Keratinocyte (primary cell): ENCODE data around the gene ANKRD13D. TPM values are rescaled to one million over a fixed set of nuclear protein-coding genes. Genes with fewer than 3 reads are reported as not detected.
A peak's percentile ranks its signal among the peaks of the same experiment; 100 is the strongest.

Experiments
- DNase-seq: peaks from one replicate; pipeline ENCODE4 v3.0.0-alpha.2; 2011; ENCODE audit warnings: low read depth, missing footprints, low spot score
- FAIRE-seq: peaks from 2 replicates; lab custom pipeline; 2011; peaks lifted over from hg19 to GRCh38; lab: Jason Lieb, UNC
- H2AFZ ChIP-seq: 2 replicates; pipeline ENCODE4 v1.6.0; 2012; ENCODE audit warnings: low read length, control low read depth, inconsistent platforms; ENCODE audit not compliant: control insufficient read depth
- H3K27ac ChIP-seq: 2 replicates; pipeline ENCODE4 v1.5.1; 2011; ENCODE audit warnings: low read length; ENCODE audit not compliant: control insufficient read depth, insufficient read depth
- H3K27me3 ChIP-seq: 3 replicates; pipeline ENCODE4 v1.6.0; 2011; ENCODE audit warnings: low read length; ENCODE audit not compliant: control insufficient read depth, insufficient read depth; ENCODE audit errors: extremely low read depth
- H3K36me3 ChIP-seq, 2 experiments: 2 replicates in 1 of 2; 3 replicates in 1 of 2; pipeline ENCODE4 v1.5.1; 2011; ENCODE audit warnings: low read length in 2 of 2, mild to moderate bottlenecking in 1 of 2; ENCODE audit not compliant: control insufficient read depth in 2 of 2, insufficient read depth in 2 of 2; ENCODE audit errors: extremely low read depth in 1 of 2
- H3K4me1 ChIP-seq: 3 replicates; pipeline ENCODE4 v1.5.1; 2011; ENCODE audit warnings: low read length; ENCODE audit not compliant: control insufficient read depth, insufficient read depth; ENCODE audit errors: extremely low read depth
- H3K4me2 ChIP-seq: 3 replicates; pipeline ENCODE4 v1.6.0; 2011; ENCODE audit warnings: low read depth, low read length; ENCODE audit not compliant: control insufficient read depth, insufficient read depth; ENCODE audit errors: extremely low read depth
- H3K4me3 ChIP-seq, 3 experiments: fragments of 200-600 bp in 1 of 3; sonication (generic) in 1 of 3; 2 replicates in 2 of 3; 3 replicates in 1 of 3; pipeline ENCODE4 v1.5.1; 2011 to 2016; ENCODE audit warnings: low read length in 3 of 3, mild to moderate bottlenecking in 3 of 3, control low read depth in 2 of 3, inconsistent platforms in 1 of 3, low read depth in 1 of 3, mixed read lengths in 1 of 3, mixed run types in 1 of 3, moderate library complexity in 1 of 3; ENCODE audit not compliant: control insufficient read depth in 2 of 3, insufficient read depth in 2 of 3; ENCODE audit errors: extremely low read depth in 1 of 3
- H3K79me2 ChIP-seq: 2 replicates; pipeline ENCODE4 v1.6.0; 2012; ENCODE audit warnings: low read length; ENCODE audit not compliant: control insufficient read depth, insufficient read depth
- H3K9ac ChIP-seq: 3 replicates; pipeline ENCODE4 v1.6.0; 2011; ENCODE audit warnings: low read length; ENCODE audit not compliant: control insufficient read depth, insufficient read depth; ENCODE audit errors: extremely low read depth
- H3K9me1 ChIP-seq: 3 replicates; pipeline ENCODE4 v1.6.0; 2011; ENCODE audit warnings: low read length; ENCODE audit not compliant: control insufficient read depth, insufficient read depth; ENCODE audit errors: extremely low read depth
- H3K9me3 ChIP-seq: 2 replicates; pipeline ENCODE4 v1.5.1; 2012; ENCODE audit warnings: low read depth, low read length; ENCODE audit not compliant: control insufficient read depth
- H4K20me1 ChIP-seq: 3 replicates; pipeline ENCODE4 v1.6.0; 2011; ENCODE audit warnings: low read length; ENCODE audit not compliant: control insufficient read depth, insufficient read depth; ENCODE audit errors: extremely low read depth
- EZH2 ChIP-seq: IDR thresholded peaks from one replicate; pipeline ENCODE4 v1.6.1; 2012; ENCODE audit warnings: inconsistent platforms, mild to moderate bottlenecking, low read length, moderate library complexity
- dilution Hi-C: fragments of 300-500 bp; cut with MboI; formaldehyde crosslinking; loops from one replicate; pipeline ENCODE4 v1.7.0; 2020; ENCODE audit warnings: low sequenced_read_pairs; ENCODE audit not compliant: extremely low pct_ligation_motif_present
- polyA plus RNA-seq, 5 experiments: library from polyadenylated mRNA; depleted of rRNA in 3 of 5; stranded (reverse) in 3 of 5; stranded (forward) in 1 of 5; unstranded in 1 of 5; fragments of >200 nt; gene quantifications; 1 replicate in 1 of 5; 2 replicates in 3 of 5; 3 replicates in 1 of 5; pipeline versions ENCODE4 v1.2.1 to v1.2.3, GENCODE V29; 2011 to 2012; ENCODE audit warnings: missing spikeins in 2 of 5, low read depth in 1 of 5, low replicate concordance in 1 of 5
- TF ChIP-seq, protein P1 (sequence below), 3 experiments: IDR thresholded peaks in 1 of 3; conservative IDR thresholded peaks in 1 of 3; optimal IDR thresholded peaks in 1 of 3; 2 replicates in 2 of 3; 3 replicates in 1 of 3; pipeline versions ENCODE3 to v1.5.1; 2011; ENCODE audit warnings: low read length in 3 of 3, mild to moderate bottlenecking in 3 of 3, moderate library complexity in 2 of 3, control low read depth in 1 of 3, inconsistent platforms in 1 of 3; ENCODE audit not compliant: insufficient read depth in 2 of 3; ENCODE audit errors: extremely low read depth in 1 of 3

The ANKRD13D gene
- polyA plus RNA-seq, 1 donor (not counting 4 experiments of a cell fraction or from before 2014, with no cell fraction given): 25.0 TPM

DNA sequence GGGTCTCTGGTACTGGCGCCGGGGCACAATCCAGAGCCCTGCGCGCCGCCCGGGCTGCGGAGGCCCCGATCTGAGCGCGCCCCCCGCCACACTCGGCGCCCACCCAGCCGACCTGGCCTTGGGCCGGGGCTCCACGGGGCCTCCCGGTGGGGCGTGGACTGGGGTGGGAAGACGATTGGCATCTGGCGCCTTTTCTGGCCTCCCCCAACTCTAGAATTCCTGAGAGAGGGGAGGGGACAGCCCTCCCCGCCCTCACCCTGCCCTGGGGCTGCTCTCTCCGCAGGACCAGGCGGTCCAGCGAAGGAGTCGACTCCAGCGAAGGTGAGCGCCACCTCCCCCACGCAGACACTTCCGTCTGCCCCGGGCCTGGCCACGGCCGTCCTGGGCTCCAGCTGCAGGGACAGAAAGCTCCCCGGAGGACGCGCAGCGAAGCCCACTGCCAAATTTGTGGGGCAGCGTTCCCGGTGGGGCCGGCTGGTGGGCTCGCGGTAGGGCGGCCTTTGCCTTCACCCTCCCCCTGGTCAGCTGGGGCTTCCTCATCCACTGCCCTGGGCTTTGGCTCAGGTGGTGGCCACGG lies 14.8 kb downstream of the ANKRD13D start:
- Histone ChIP-seq H3K4me2 (peak overlapping the region; percentile 82), H3K4me3 (peak overlapping the region; percentile 73 to 93 (median 79)), H3K9me3 (no peaks in the 10 kb centered on the region), H4K20me1 (no peaks in the 10 kb centered on the region), H3K27me3 (no peaks in the 10 kb centered on the region), H3K9me1 (no peaks in the 10 kb centered on the region), H3K36me3 (peaks cover 28 to 44% of the 10 kb centered on the region in 2 experiments), H3K9ac (peak overlapping the region; percentile 81), H3K4me1 (peaks cover 22% of the 10 kb centered on the region), H3K27ac (peak overlapping the region; percentile 47), H3K79me2 (no peaks in the 10 kb centered on the region), H2AFZ (no peak overlapping the region)
- dilution Hi-C loops: no loop called here
- TF ChIP-seq, protein P1, sequence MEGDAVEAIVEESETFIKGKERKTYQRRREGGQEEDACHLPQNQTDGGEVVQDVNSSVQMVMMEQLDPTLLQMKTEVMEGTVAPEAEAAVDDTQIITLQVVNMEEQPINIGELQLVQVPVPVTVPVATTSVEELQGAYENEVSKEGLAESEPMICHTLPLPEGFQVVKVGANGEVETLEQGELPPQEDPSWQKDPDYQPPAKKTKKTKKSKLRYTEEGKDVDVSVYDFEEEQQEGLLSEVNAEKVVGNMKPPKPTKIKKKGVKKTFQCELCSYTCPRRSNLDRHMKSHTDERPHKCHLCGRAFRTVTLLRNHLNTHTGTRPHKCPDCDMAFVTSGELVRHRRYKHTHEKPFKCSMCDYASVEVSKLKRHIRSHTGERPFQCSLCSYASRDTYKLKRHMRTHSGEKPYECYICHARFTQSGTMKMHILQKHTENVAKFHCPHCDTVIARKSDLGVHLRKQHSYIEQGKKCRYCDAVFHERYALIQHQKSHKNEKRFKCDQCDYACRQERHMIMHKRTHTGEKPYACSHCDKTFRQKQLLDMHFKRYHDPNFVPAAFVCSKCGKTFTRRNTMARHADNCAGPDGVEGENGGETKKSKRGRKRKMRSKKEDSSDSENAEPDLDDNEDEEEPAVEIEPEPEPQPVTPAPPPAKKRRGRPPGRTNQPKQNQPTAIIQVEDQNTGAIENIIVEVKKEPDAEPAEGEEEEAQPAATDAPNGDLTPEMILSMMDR (optimal IDR thresholded peaks at IDR 0.05 in 1 of 3, IDR thresholded peaks at IDR 0.05 in 1 of 3, conservative IDR thresholded peaks at IDR 0.05 in 1 of 3; ENCODE audit: extremely low read depth in 1 of 3, insufficient read depth in 2 of 3, low read length in 3 of 3): no peak
- no peak for TF ChIP-seq EZH2
- FAIRE-seq (no peak), DNase-seq (no peak)

DNA sequence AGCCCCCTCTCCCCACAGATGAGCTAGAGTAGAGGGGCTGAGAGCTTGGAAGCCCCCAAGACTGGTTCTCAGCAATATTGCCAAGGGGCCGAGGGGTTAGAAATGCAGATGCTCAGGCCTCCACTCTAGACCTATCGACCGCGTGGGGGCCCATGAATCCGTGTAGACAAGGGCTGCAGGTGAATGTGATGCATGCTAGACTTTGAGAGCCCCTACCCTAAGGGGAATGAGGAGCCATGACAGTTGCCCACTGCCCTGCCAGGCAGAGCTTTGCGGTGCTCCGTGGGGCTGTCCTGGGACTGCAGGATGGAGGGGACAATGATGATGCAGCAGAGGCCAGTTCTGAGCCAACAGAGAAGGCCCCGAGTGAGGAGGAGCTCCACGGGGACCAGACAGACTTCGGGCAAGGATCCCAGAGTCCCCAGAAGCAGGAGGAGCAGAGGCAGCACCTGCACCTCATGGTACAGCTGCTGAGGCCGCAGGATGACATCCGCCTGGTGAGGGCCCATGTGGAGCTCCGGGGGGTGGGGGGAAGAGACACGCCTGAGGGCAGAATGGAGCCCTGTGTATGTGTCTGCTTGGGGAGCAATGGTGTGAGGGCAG lies 15.5 kb downstream of the ANKRD13D start:
- DNase-seq: no peak
- peak overlapping the region; percentile 81 for H3K9ac ChIP-seq

More for the DNA sequence above, 15.5 kb downstream of the ANKRD13D start:
- Histone ChIP-seq H3K4me2 (peak overlapping the region; percentile 82), H3K36me3 (peaks cover 21 to 39% of the 10 kb centered on the region in 2 experiments), H3K9me3 (no peaks in the 10 kb centered on the region), H3K27ac (no peak overlapping the region), H2AFZ (no peak overlapping the region), H3K27me3 (no peaks in the 10 kb centered on the region), H3K4me3 (peak overlapping the region; percentile 73 to 93 (median 79)), H4K20me1 (no peaks in the 10 kb centered on the region), H3K79me2 (no peaks in the 10 kb centered on the region), H3K9me1 (no peaks in the 10 kb centered on the region), H3K4me1 (peaks cover 22% of the 10 kb centered on the region)
- dilution Hi-C loops: no loop called here
- FAIRE-seq: no peak
- TF ChIP-seq EZH2: no peak
- TF ChIP-seq, protein P1 (optimal IDR thresholded peaks at IDR 0.05 in 1 of 3, IDR thresholded peaks at IDR 0.05 in 1 of 3, conservative IDR thresholded peaks at IDR 0.05 in 1 of 3; ENCODE audit: extremely low read depth in 1 of 3, insufficient read depth in 2 of 3, low read length in 3 of 3): no peak
